Pancreas (tissue), 10 donors: Measurements from ENCODE around the gene RARRES2. TPM values are rescaled to one million over a fixed set of nuclear protein-coding genes. Genes with fewer than 3 reads are reported as not detected.

Source experiments
- ATAC-seq, 4 donors: fragments of 200-7000 bp; cut with Tn5 transposase; one replicate each; pipeline versions ENCODE4 v1.8.0 to v1.9.1; 2020; ENCODE audit warnings: mild to moderate bottlenecking in 4 of 4, moderate library complexity in 4 of 4
- DNase-seq, 6 donors: peaks; one replicate each; pipeline ENCODE4 v3.0.0-alpha.2; 2020
- FAIRE-seq: peaks from 2 replicates; lab custom pipeline; 2012; peaks lifted over from hg19 to GRCh38; lab: Jason Lieb, UNC
- H3K27ac ChIP-seq, 4 donors: fragments of 200-600 bp; sonication (generic); 1 replicate in 3 of 4; 2 replicates in 1 of 4; pipeline versions ENCODE4 v1.5.0 to v1.8.0; 2020
- H3K27me3 ChIP-seq, 4 donors: fragments of 200-600 bp; one replicate each; pipeline ENCODE4 v1.8.0; 2021
- H3K36me3 ChIP-seq, 3 donors: fragments of 200-600 bp; sonication (generic) in 1 of 3; one replicate each; pipeline versions ENCODE4 v1.5.0 to v1.8.0; 2020 to 2021
- H3K4me1 ChIP-seq, 3 donors: fragments of 200-600 bp; one replicate each; pipeline ENCODE4 v1.8.0; 2021
- H3K4me3 ChIP-seq, 4 donors: fragments of 200-600 bp; sonication (generic) in 2 of 4; one replicate each; pipeline versions ENCODE4 v1.5.0 to v1.8.0; 2020 to 2021
- H3K9me3 ChIP-seq, 4 donors: fragments of 200-600 bp; one replicate each; pipeline ENCODE4 v1.8.0; 2021
- CTCF ChIP-seq, 4 donors: fragments of 200-600 bp; sonication (generic) in 3 of 4; IDR thresholded peaks; one replicate each; pipeline versions ENCODE4 v1.5.0 to v1.8.0; 2021; ENCODE audit warnings: antibody characterized with exemption in 4 of 4
- WGBS, 2 donors: extraction: QIAGEN DNeasy Blood & Tissue Kit; methylation state at CpG; one replicate each; pipeline ENCODE4 v1.1.7; 2013; 5-methylcytosine and 5-hydroxymethylcytosine counted together
- intact Hi-C, 3 donors: fragments of 100-400 bp; cut with DNase I; formaldehyde crosslinking; loops; one replicate each; pipeline versions ENCODE4 v1.11.1 to v1.14.2; 2022
- polyA plus RNA-seq, 2 donors: library from polyadenylated mRNA; stranded (reverse); fragments of 200-250 nt; gene quantifications; one replicate each; pipeline ENCODE4 v1.2.3, GENCODE V29; 2013
- total RNA-seq, 6 donors: library from RNA; stranded (reverse); fragmentation: NEBNext Ultra II Directional in 4 of 6; extraction: Animal tissue kit (Norgen Biotek cat#: 25700) in 4 of 6; gene quantifications; one replicate each; pipeline versions ENCODE4 v1.2.1 to v1.2.4, GENCODE V29; 2021 to 2023
- donor health status: healthy with polysubstance abuse.
- donor health status: DM: no; HTN: no; CAD: no; lungs with moderate emphysema.
- donor health status: DM: no; HTN: no; CAD: no.
- donor health status: control.
- donor health status: control.
- donor health status: Bipolar disorder and iron deficiency.
- donor health status: DM: yes; HTN: yes; CAD: no.
- donor health status: DM: no; HTN: no; CAD: no.
- donor health status: DM: no; HTN: no; CAD: no.
- donor health status: DM: yes; HTN: yes; CAD: no.

Gene RARRES2
- total and polyA plus RNA-seq, 8 donors, result 125 to 408 (median 236) TPM

- Histone ChIP-seq H3K9me3 (no peaks in the 10 kb centered on the region), H3K36me3 (peaks cover 0 to 7% (median 0%) of the 10 kb centered on the region in 3 donors), H3K4me3 (peak overlapping the region; percentile 64 to 82 (median 74)), H3K27ac (peak overlapping the region; percentile 98 to 99 (median 98)), H3K27me3 (no peaks in the 10 kb centered on the region), H3K4me1 (peaks cover 11 to 30% (median 17%) of the 10 kb centered on the region in 3 donors)
- WGBS, 2 donors, result 7 to 10% methylated on average over 16 of the region's 16 CpGs
- FAIRE-seq (no peak), ATAC-seq (peak in 2 of 4 donors; percentile 28 to 33), DNase-seq (no peak)
- intact Hi-C loops, result no loop called here
- no peak for TF ChIP-seq CTCF (IDR thresholded peaks at IDR 0.05)
These were observed 17.6 kb downstream of the RARRES2 start for GRCh38 chr7:150323682-150324372.

GRCh38 chr7:150322833-150323681 lies 18.4 kb downstream of the RARRES2 start, which contains the start of the genes ACTR3C and LRRC61:
Gene ACTR3C (minus strand): TSS chr7:150323545. CDS start chr7:150295296, 28,249 bp downstream.
Gene LRRC61 (plus strand): TSS chr7:150323355. CDS start chr7:150336862, 13,507 bp downstream.
- Histone ChIP-seq H3K9me3 (no peaks in the 10 kb centered on the region), H3K4me3 (peak within 1 kb of the TSS; percentile 64 to 82 (median 74)), H3K4me1 (peaks cover 11 to 30% (median 17%) of the 10 kb centered on the region in 3 donors), H3K36me3 (peaks cover 0 to 7% (median 0%) of the 10 kb centered on the region in 3 donors), H3K27ac (peak within 1 kb of the TSS; percentile 98 to 99 (median 98)), H3K27me3 (no peaks in the 10 kb centered on the region)
- no peak for FAIRE-seq
- intact Hi-C loops, result no loop called here
- TF ChIP-seq CTCF (IDR thresholded peaks at IDR 0.05), result peak in 2 of 4 donors; percentile 14 to 18
- DNase-seq, result peak; percentile 70 to 89 (median 80)
- peak; percentile 79 to 85 (median 83) for ATAC-seq
- WGBS, 2 donors, result 1 to 2% methylated on average over 77 to 82 of the region's 82 CpGs

GRCh38 chr7:150322114-150322832 lies 19.2 kb downstream of the RARRES2 start:
- 23 to 27% methylated on average over 4 of the region's 4 CpGs for WGBS, 2 donors
- DNase-seq (peak in 2 of 6 donors; percentile 39 to 50), ATAC-seq (peak; percentile 2 to 5 (median 3)), FAIRE-seq (no peak)
- intact Hi-C loops, result no loop called here
- Histone ChIP-seq H3K4me3 (peak overlapping the region; percentile 64 to 82 (median 74)), H3K27me3 (no peaks in the 10 kb centered on the region), H3K27ac (peak overlapping the region; percentile 98 to 99 (median 98)), H3K36me3 (peaks cover 0 to 4% (median 0%) of the 10 kb centered on the region in 3 donors), H3K4me1 (peaks cover 11 to 30% (median 17%) of the 10 kb centered on the region in 3 donors), H3K9me3 (no peaks in the 10 kb centered on the region)
- no peak for TF ChIP-seq CTCF (IDR thresholded peaks at IDR 0.05)

GRCh38 chr7:150321788-150322113 lies 19.7 kb downstream of the RARRES2 start:
- H3K9me3 ChIP-seq, result no peaks in the 10 kb centered on the region
- intact Hi-C loops, result no loop called here
- H3K4me1 ChIP-seq, result peaks cover 15 to 33% (median 17%) of the 10 kb centered on the region in 3 donors
- FAIRE-seq (no peak), ATAC-seq (no peak), DNase-seq (no peak)
- TF ChIP-seq CTCF (IDR thresholded peaks at IDR 0.05), result no peak
- no peaks in the 10 kb centered on the region for H3K36me3 ChIP-seq
- H3K27ac ChIP-seq, result peak overlapping the region; percentile 20 to 99 (median 72)
- no peaks in the 10 kb centered on the region for H3K27me3 ChIP-seq
- peak overlapping the region in 2 of 4 donors; percentile 64 to 82 for H3K4me3 ChIP-seq
- WGBS, 2 donors, result 75 to 84% methylated on average over 3 of the region's 3 CpGs
